Endodermal cell (in vitro differentiated cells): ENCODE measurements around the gene RRM2. TPM values are rescaled to one million over a fixed set of nuclear protein-coding genes. Genes with fewer than 3 reads are reported as not detected.

Experiments
- DNase-seq: peaks from one replicate; pipeline ENCODE4 v3.0.0-alpha.2; 2017
- H3K27ac ChIP-seq: 2 replicates; pipeline ENCODE4 v1.5.1; 2013; ENCODE audit warnings: mild to moderate bottlenecking, low read depth, low read length, moderate library complexity
- H3K27me3 ChIP-seq: 2 replicates; pipeline ENCODE4 v1.6.1; 2013; ENCODE audit warnings: mild to moderate bottlenecking, low read length, moderate library complexity; ENCODE audit not compliant: insufficient read depth, control insufficient read depth, poor library complexity, severe bottlenecking
- H3K36me3 ChIP-seq: 2 replicates; pipeline ENCODE4 v1.7.0; 2013; ENCODE audit warnings: mild to moderate bottlenecking, low read length, moderate library complexity; ENCODE audit not compliant: control insufficient read depth, insufficient read depth
- H3K4me1 ChIP-seq: one replicate; pipeline ENCODE4 v1.7.0; 2013; ENCODE audit warnings: low read length; ENCODE audit not compliant: control insufficient read depth, insufficient read depth
- H3K4me3 ChIP-seq: 2 replicates; pipeline ENCODE4 v1.5.1; 2013; ENCODE audit warnings: mild to moderate bottlenecking, low read length, moderate library complexity
- H3K9ac ChIP-seq: 2 replicates; pipeline ENCODE4 v1.6.1; 2013; ENCODE audit warnings: mild to moderate bottlenecking, low read length, moderate library complexity; ENCODE audit not compliant: poor library complexity, severe bottlenecking; ENCODE audit errors: extremely low read depth
- H3K9me3 ChIP-seq: 2 replicates; pipeline ENCODE4 v1.6.1; 2013; ENCODE audit warnings: mild to moderate bottlenecking, low read length, moderate library complexity; ENCODE audit not compliant: control insufficient read depth
- H3K27ac Mint-ChIP-seq: 2 replicates; pipeline ENCODE4 v1.8.0; 2020; ENCODE audit warnings: mixed read lengths
- H3K27me3 Mint-ChIP-seq: 2 replicates; pipeline ENCODE4 v1.8.0; 2021; ENCODE audit warnings: mild to moderate bottlenecking, mixed read lengths; ENCODE audit not compliant: insufficient read depth
- H3K36me3 Mint-ChIP-seq: 2 replicates; pipeline ENCODE4 v1.8.0; 2020; ENCODE audit warnings: low read depth, mixed read lengths
- H3K4me1 Mint-ChIP-seq: 2 replicates; pipeline ENCODE4 v1.8.0; 2020; ENCODE audit warnings: mixed read lengths
- H3K4me3 Mint-ChIP-seq: 2 replicates; pipeline ENCODE4 v1.8.0; 2020; ENCODE audit warnings: mild to moderate bottlenecking, moderate library complexity, mixed read lengths
- H3K9me3 Mint-ChIP-seq: 2 replicates; pipeline ENCODE4 v1.8.0; 2020; ENCODE audit warnings: mild to moderate bottlenecking, mixed read lengths
- WGBS, 2 experiments: methylation state at CpG; one replicate each; pipeline versions ENCODE4 v1.1.5 to v1.1.7; 2013; ENCODE audit warnings: missing lambda C conversion rate in 2 of 2, mixed read lengths in 1 of 2; ENCODE audit not compliant: insufficient coverage in 1 of 2, insufficient read length in 1 of 2; 5-methylcytosine and 5-hydroxymethylcytosine counted together
- total RNA-seq, 2 donors: library from RNA; stranded (reverse); fragmentation: NEBNext Ultra II Directional in 1 of 2; extraction: Animal tissue kit (Norgen Biotek cat#: 25700) in 1 of 2; gene quantifications; 2 replicates in 1 of 2; 3 replicates in 1 of 2; pipeline ENCODE4 v1.2.1, GENCODE V29; 2021
- TF ChIP-seq, protein P1 (sequence below): fragments of 200-600 bp; sonication (generic); conservative IDR thresholded peaks from 2 replicates; pipeline ENCODE4 v1.5.0; 2021; ENCODE audit warnings: antibody characterized with exemption, mild to moderate bottlenecking

The RRM2 gene
- total RNA-seq, 2 donors from 2014 or later = 142 to 157 TPM

DNA sequence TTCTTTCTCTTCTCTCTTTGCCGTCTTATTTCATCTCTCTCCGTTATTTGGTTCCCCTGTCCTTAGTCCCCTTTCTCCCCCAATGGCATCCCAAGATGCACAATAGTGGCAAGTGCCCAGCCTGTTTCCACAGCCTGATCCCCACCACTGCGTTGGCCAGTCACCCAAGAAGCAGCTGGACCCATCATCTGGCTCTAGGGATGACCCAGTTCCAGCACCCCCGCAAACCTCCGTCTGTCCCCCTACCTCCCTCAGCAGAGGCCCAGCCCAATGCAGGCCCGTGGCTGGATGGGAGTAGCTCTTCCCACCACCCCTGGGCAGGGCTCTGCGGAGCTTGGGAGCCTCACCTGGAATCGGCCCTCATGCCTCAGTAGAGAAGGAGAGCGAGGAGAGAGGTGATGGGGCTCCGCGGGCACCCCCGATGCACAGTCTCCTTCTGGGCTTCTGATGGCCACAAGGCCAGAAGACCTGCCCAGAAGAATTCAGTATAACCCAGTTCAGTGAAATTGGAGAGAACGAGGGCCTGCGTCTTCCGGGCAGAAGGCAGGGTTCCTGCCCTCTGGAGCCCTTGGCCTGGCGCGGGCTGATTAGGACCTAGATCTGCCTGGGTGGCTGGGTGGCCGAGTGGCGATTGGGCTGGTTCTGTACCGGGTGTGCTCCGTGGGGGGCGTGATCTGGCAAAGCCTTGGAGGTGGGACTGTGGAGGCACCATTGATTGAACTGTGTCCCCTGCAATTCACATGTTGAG is 50.9 kb downstream of the RRM2 start:
- Histone ChIP-seq H3K27me3 (no peaks in the 10 kb centered on the region), H3K4me1 (peaks cover 5% of the 10 kb centered on the region), H3K9me3 (no peaks in the 10 kb centered on the region), H3K36me3 (no peaks in the 10 kb centered on the region), H3K9ac (no peak overlapping the region), H3K4me3 (no peak overlapping the region), H3K27ac (no peak overlapping the region)
- 94 to 100% methylated on average over 11 to 22 of the region's 22 CpGs for WGBS, 2 experiments
- Mint-ChIP-seq H3K9me3 (no peaks in the 10 kb centered on the region), H3K4me3 (no peak overlapping the region), H3K27me3 (no peaks in the 10 kb centered on the region), H3K36me3 (no peaks in the 10 kb centered on the region), H3K27ac (no peak overlapping the region), H3K4me1 (peaks cover 9% of the 10 kb centered on the region)
- TF ChIP-seq, protein P1, sequence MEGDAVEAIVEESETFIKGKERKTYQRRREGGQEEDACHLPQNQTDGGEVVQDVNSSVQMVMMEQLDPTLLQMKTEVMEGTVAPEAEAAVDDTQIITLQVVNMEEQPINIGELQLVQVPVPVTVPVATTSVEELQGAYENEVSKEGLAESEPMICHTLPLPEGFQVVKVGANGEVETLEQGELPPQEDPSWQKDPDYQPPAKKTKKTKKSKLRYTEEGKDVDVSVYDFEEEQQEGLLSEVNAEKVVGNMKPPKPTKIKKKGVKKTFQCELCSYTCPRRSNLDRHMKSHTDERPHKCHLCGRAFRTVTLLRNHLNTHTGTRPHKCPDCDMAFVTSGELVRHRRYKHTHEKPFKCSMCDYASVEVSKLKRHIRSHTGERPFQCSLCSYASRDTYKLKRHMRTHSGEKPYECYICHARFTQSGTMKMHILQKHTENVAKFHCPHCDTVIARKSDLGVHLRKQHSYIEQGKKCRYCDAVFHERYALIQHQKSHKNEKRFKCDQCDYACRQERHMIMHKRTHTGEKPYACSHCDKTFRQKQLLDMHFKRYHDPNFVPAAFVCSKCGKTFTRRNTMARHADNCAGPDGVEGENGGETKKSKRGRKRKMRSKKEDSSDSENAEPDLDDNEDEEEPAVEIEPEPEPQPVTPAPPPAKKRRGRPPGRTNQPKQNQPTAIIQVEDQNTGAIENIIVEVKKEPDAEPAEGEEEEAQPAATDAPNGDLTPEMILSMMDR = no peak
- no peak for DNase-seq

DNA sequence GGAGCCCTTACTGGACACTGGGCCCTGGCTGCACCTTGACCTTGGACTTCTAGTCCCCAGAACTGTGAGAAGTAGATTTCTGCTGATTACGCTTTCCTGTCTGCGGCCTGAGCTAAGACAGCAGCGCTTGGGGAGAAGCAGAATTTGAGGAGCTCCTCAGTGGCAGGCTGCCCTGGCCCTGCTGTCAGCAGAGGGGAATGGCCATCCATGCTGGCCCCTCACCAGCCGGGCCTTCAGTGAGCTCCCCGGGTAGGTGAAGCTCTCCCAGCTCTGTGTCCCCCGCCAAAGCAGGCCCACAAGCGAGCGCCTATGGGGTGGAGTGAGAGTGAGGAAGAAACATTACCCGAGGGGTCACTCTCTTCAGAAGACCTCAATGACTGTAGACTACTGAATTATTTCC is 51.6 kb downstream of the RRM2 start:
- H3K4me1 ChIP-seq = peaks cover 5% of the 10 kb centered on the region
- H3K4me3 ChIP-seq = no peak overlapping the region
- no peak overlapping the region for H3K27ac ChIP-seq
- H3K4me1 Mint-ChIP-seq = peaks cover 9% of the 10 kb centered on the region
- no peak overlapping the region for H3K4me3 Mint-ChIP-seq
- H3K27me3 Mint-ChIP-seq = no peaks in the 10 kb centered on the region
- H3K9me3 Mint-ChIP-seq = no peaks in the 10 kb centered on the region
- no peak for DNase-seq
- 88 to 96% methylated on average over 3 to 9 of the region's 9 CpGs for WGBS, 2 experiments
- H3K36me3 Mint-ChIP-seq = no peaks in the 10 kb centered on the region
- H3K27ac Mint-ChIP-seq = no peak overlapping the region
- H3K9ac ChIP-seq = no peak overlapping the region
- H3K36me3 ChIP-seq = no peaks in the 10 kb centered on the region
- no peaks in the 10 kb centered on the region for H3K9me3 ChIP-seq
- H3K27me3 ChIP-seq = no peaks in the 10 kb centered on the region
- TF ChIP-seq, protein P1 = no peak

DNA sequence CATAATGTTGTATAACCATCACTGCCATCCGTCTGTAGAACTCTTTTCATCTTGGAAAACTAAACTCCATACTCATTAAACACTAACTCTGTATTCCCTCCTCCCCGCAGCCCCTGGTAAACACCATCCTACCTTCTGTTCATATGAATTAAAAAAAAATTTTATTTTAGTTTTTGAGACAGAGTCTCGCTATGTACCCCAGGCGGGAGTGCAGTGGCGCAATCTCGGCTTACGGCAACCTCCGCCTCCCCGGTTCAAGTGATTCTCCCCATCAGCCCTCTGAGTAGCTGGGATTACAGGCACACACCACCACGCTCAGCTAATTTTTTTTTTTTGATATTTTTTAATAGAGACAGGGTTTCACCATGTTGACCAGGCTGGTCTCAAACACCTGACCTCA is 52.9 kb downstream of the RRM2 start:
- no peaks in the 10 kb centered on the region for H3K27me3 ChIP-seq
- H3K4me3 Mint-ChIP-seq = no peak overlapping the region
- H3K9me3 ChIP-seq = no peaks in the 10 kb centered on the region
- H3K36me3 ChIP-seq = no peaks in the 10 kb centered on the region
- no peaks in the 10 kb centered on the region for H3K9me3 Mint-ChIP-seq
- TF ChIP-seq, protein P1 = no peak
- peaks cover 5% of the 10 kb centered on the region for H3K4me1 ChIP-seq
- no peak for DNase-seq
- no peaks in the 10 kb centered on the region for H3K27me3 Mint-ChIP-seq
- H3K9ac ChIP-seq = no peak overlapping the region
- H3K36me3 Mint-ChIP-seq = peaks cover 4% of the 10 kb centered on the region
- H3K27ac ChIP-seq = no peak overlapping the region
- H3K27ac Mint-ChIP-seq = no peak overlapping the region
- no peak overlapping the region for H3K4me3 ChIP-seq
- 95 to 97% methylated on average over 9 to 10 of the region's 10 CpGs for WGBS, 2 experiments
- peaks cover 9% of the 10 kb centered on the region for H3K4me1 Mint-ChIP-seq
